Muscle of leg (tissue), 11 donors: Measurements from ENCODE around the gene MRC2. TPM values are rescaled to one million over a fixed set of nuclear protein-coding genes. Genes with fewer than 3 reads are reported as not detected.

Experiments
- DNase-seq: peaks from one replicate; pipeline ENCODE4 v3.0.0; 2013
- H3K27ac ChIP-seq: one replicate; pipeline ENCODE4 v1.5.1; 2013; ENCODE audit warnings: mild to moderate bottlenecking, low read length, control low read depth
- H3K27me3 ChIP-seq: one replicate; pipeline ENCODE4 v1.6.1; 2013; ENCODE audit warnings: low read length; ENCODE audit not compliant: control insufficient read depth, insufficient read depth
- H3K36me3 ChIP-seq: one replicate; pipeline ENCODE4 v1.6.1; 2013; ENCODE audit warnings: low read length; ENCODE audit not compliant: control insufficient read depth, insufficient read depth
- H3K4me1 ChIP-seq: one replicate; pipeline ENCODE4 v1.6.1; 2013; ENCODE audit warnings: low read length; ENCODE audit not compliant: control insufficient read depth, insufficient read depth
- H3K4me3 ChIP-seq: one replicate; pipeline ENCODE4 v1.5.1; 2013; ENCODE audit warnings: low read length, control low read depth
- H3K9me3 ChIP-seq: replicated peaks from 2 replicates; pipeline ENCODE4 v1.6.1; 2013; ENCODE audit warnings: low read depth, low read length; ENCODE audit not compliant: control insufficient read depth
- WGBS: methylation state at CpG from one replicate; pipeline ENCODE4 v1.1.5; 2013; ENCODE audit warnings: missing lambda C conversion rate; ENCODE audit not compliant: insufficient coverage; 5-methylcytosine and 5-hydroxymethylcytosine counted together
- polyA plus RNA-seq, 8 donors: library from polyadenylated mRNA; unstranded; fragments of 120-200 nt; gene quantifications; one replicate each; pipeline versions ENCODE4 v1.2.1 to v1.2.3, GENCODE V29; 2013; ENCODE audit warnings: inconsistent platforms in 1 of 8, low replicate concordance in 1 of 8; ENCODE audit not compliant: insufficient read length in 8 of 8, insufficient read depth in 1 of 8
- total RNA-seq: library from RNA; stranded (reverse); fragments of 120-200 nt; gene quantifications from one replicate; pipeline ENCODE4 v1.2.4, GENCODE V29; 2013

MRC2 gene
- total and polyA plus RNA-seq, 9 donors, result 115 to 206 (median 149) TPM

GRCh38 chr17:62649570-62649969, 22.1 kb downstream of the MRC2 start:
- no peaks in the 10 kb centered on the region for H3K27me3 ChIP-seq
- H3K4me1 ChIP-seq, result peaks cover 36% of the 10 kb centered on the region
- DNase-seq, result no peak
- H3K27ac ChIP-seq, result no peak overlapping the region
- H3K4me3 ChIP-seq, result no peak overlapping the region
- WGBS, result 96% methylated on average over 3 of the region's 7 CpGs
- no peaks in the 10 kb centered on the region for H3K9me3 ChIP-seq
- peaks cover 2% of the 10 kb centered on the region for H3K36me3 ChIP-seq

- H3K9me3 ChIP-seq, result no peaks in the 10 kb centered on the region
- H3K4me1 ChIP-seq, result peaks cover 41% of the 10 kb centered on the region
- H3K27me3 ChIP-seq, result no peaks in the 10 kb centered on the region
- DNase-seq, result no peak
- H3K27ac ChIP-seq, result no peak overlapping the region
- H3K4me3 ChIP-seq, result no peak overlapping the region
- WGBS, result 80% methylated on average over 6 of the region's 6 CpGs
- H3K36me3 ChIP-seq, result peaks cover 2% of the 10 kb centered on the region
Measured at GRCh38 chr17:62650587-62650986, 23.1 kb downstream of the MRC2 start.

DNA sequence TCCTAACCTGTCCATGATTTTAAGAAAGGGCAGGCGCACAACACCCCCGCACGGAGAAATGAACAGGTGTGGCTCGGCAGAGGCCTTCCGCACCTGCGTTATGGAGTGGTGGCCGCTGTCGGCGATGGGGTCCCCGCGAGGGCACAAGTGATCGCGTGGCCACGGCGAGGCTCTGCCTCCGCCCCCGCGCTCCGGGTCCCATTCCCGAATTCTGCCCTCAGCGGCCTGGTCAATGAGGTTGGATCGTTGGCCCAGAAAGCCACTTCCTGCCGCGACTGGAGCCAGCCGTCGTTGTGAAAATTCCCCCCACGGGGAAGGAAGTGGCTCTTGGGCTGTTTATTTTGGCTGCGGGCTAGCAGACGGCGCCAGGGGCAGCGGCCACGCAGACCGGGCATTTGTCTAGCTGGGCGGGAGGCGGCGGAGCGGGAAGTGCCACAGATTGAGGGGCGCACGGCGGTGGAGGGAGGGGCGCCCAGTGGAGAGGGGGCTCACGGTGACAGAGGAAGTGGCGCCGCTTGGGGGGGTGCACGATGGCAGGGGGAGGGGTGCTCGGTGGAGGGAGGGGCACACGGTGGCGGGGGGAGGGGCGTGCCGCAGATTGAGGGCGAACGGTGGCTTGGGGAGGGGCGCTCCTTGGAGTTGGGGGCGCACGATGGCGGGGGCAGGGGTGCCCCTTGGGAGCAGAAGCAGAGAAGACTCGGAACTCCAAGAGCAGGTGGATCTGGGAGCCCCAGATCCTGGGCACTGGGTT, 25.0 kb downstream of the MRC2 start:
- 3% methylated on average over 51 of the region's 57 CpGs for WGBS
- no peaks in the 10 kb centered on the region for H3K9me3 ChIP-seq
- H3K4me1 ChIP-seq, result peaks cover 56% of the 10 kb centered on the region
- peaks cover 2% of the 10 kb centered on the region for H3K36me3 ChIP-seq
- peak overlapping the region; percentile 87 for H3K27ac ChIP-seq
- peak; percentile 54 for DNase-seq
- no peaks in the 10 kb centered on the region for H3K27me3 ChIP-seq
- H3K4me3 ChIP-seq, result peak overlapping the region; percentile 38

DNA sequence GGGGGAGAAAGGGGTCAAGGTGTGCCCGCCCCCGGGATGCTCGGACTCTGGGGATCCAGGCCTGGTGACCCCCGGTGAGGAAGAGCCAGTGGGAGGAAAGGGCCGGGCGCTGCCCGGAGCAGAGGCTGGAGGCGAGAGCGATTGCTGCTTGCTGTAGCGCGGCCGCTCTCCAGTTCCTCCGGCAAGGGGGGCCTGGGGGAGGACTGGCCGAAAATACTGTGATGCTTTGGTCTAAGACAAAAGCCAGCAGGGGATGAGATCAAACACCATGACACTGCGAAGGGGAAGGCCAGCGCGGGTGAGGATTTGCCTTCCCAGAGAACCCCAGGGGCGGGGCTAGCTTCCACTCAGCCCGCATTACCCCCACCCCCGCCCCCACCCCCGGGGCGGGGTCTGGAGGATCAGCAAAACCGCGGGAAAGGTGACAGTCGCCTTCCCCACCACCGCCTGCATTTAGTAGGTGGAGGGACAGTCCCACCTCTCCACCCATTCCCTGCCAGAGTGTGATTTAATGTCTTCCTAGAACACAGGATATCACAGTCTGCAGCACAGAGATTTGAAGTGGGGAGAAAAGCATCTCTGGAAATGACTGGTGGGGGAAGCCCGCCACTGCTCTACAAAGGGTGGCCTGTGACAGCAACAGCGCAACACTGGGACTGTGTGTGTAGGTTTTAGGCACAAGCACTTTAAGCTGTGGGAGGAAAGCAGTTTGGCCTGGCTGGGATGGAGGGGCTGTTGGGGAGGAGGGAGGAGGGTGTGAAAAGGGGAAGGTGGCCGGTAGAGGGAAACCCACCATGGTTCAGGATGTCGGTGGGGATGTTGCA, 25.7 kb downstream of the MRC2 start:
- no peaks in the 10 kb centered on the region for H3K27me3 ChIP-seq
- no peaks in the 10 kb centered on the region for H3K9me3 ChIP-seq
- peaks cover 2% of the 10 kb centered on the region for H3K36me3 ChIP-seq
- 1% methylated on average over 18 of the region's 30 CpGs for WGBS
- peaks cover 57% of the 10 kb centered on the region for H3K4me1 ChIP-seq
- peak overlapping the region; percentile 38 for H3K4me3 ChIP-seq
- H3K27ac ChIP-seq, result peak overlapping the region; percentile 87
- peak; percentile 86 for DNase-seq

DNA sequence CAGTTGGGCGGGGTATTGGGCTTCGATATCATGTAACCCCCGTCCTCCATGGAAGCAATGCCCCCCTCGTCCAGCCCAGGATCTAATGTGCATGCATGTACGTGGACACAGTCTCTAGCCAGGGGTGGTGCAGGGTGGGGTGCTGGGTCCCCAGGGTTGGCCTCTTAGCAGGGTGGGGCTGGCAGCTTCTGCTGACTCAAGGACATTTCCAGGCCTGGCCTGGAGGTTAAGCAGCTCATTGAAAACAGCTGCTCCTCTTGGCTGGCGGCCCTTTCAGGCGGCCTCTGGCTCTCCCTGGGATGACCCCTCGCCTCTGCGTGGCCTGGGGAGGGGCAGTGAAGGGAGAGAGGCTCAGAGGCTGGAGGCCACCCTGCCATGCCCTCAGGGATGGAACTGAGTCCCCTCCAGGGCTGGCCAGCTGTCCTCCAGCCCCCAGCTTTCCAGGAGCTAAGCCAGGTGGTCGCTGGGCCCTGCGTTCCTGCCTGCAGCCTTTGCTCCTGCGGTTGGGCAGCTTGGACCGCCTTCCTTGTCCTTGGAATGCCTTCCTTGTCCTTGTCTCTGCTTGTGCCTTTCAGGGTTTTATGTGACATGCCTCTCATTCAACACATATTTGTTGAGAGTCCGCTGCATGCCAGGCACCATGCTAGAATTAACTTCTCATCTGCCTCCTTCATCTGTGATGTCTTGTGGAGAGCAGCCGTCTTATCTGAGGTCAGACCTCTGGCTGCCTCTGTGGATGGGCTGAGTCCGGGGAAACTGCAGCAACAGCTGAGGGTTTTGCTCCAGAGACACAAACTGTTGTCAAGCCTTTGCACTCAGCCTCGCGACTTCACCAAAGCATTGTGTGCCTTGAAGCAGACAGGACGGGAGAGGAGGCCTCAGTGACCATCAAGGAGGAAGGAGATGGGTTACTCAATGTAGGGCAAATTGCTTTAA, 26.6 kb downstream of the MRC2 start:
- peak; percentile 90 for DNase-seq
- Histone ChIP-seq H3K9me3 (no peaks in the 10 kb centered on the region), H3K4me3 (no peak overlapping the region), H3K36me3 (peaks cover 2% of the 10 kb centered on the region), H3K4me1 (peaks cover 54% of the 10 kb centered on the region), H3K27ac (peak overlapping the region; percentile 87), H3K27me3 (no peaks in the 10 kb centered on the region)
- WGBS, result 13% methylated on average over 15 of the region's 19 CpGs

- WGBS, result 75% methylated on average over 3 of the region's 6 CpGs
- H3K27ac ChIP-seq, result no peak overlapping the region
- DNase-seq, result no peak
- H3K9me3 ChIP-seq, result peaks cover 6% of the 10 kb centered on the region
- no peaks in the 10 kb centered on the region for H3K36me3 ChIP-seq
- H3K4me1 ChIP-seq, result peaks cover 54% of the 10 kb centered on the region
- no peaks in the 10 kb centered on the region for H3K27me3 ChIP-seq
- H3K4me3 ChIP-seq, result no peak overlapping the region
Measured at GRCh38 chr17:62655656-62656055, 28.2 kb downstream of the MRC2 start.

GRCh38 chr17:62656446-62656845, 29.0 kb downstream of the MRC2 start:
- Histone ChIP-seq H3K27me3 (no peaks in the 10 kb centered on the region), H3K27ac (no peak overlapping the region), H3K4me3 (no peak overlapping the region), H3K9me3 (peaks cover 9% of the 10 kb centered on the region), H3K36me3 (no peaks in the 10 kb centered on the region), H3K4me1 (peaks cover 54% of the 10 kb centered on the region)
- 60% methylated on average over 1 of the region's 1 CpG for WGBS
- DNase-seq, result no peak

- H3K27me3 ChIP-seq, result no peaks in the 10 kb centered on the region
- H3K27ac ChIP-seq, result no peak overlapping the region
- no peak for DNase-seq
- H3K4me1 ChIP-seq, result peaks cover 51% of the 10 kb centered on the region
- 90% methylated on average over 2 of the region's 3 CpGs for WGBS
- peaks cover 9% of the 10 kb centered on the region for H3K9me3 ChIP-seq
- no peaks in the 10 kb centered on the region for H3K36me3 ChIP-seq
- no peak overlapping the region for H3K4me3 ChIP-seq
Measured at GRCh38 chr17:62657145-62657665, 29.7 kb downstream of the MRC2 start.

DNA sequence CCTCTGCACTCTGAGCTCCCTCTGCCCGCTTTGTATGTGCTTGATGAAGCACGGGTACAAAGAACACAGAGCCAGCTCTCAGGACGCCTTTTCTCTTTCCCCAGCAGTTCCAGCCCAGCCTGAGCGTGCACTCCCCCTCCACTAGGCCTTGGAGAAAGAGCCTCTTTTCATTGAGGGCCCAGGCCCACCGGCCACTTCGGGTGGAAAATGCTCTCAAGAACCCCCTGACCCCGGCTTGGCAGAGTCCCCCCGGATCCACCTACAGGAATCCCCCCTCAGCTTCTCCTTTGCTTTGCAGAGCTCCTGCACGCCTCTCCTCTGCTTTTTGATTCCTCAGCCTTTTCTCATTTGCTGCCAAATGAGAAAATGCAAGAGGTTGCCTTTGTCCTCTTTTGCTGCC, 30.2 kb downstream of the MRC2 start:
- Histone ChIP-seq H3K9me3 (peaks cover 9% of the 10 kb centered on the region), H3K4me3 (no peak overlapping the region), H3K27ac (no peak overlapping the region), H3K4me1 (peaks cover 46% of the 10 kb centered on the region), H3K27me3 (no peaks in the 10 kb centered on the region), H3K36me3 (no peaks in the 10 kb centered on the region)
- no peak for DNase-seq
- WGBS, result 54% methylated on average over 9 of the region's 9 CpGs
